HCT116 (cell line): ENCODE data around the gene EIF3L. TPM values are rescaled to one million over a fixed set of nuclear protein-coding genes. Genes with fewer than 3 reads are reported as not detected.

Source experiments
- ATAC-seq: fragments of 200-7000 bp; cut with Tn5 transposase; 2 replicates; pipeline ENCODE4 v1.9.1; 2020; ENCODE audit warnings: mild to moderate bottlenecking, moderate library complexity
- BruUV-seq: library from RNA; stranded (reverse); fragments of 400-500 nt; replicated peaks from 2 replicates; lab custom pipeline; 2021; lab: Mats Ljungman, UMichigan
- CTCF ChIA-PET: fragments of 300-600 bp; sonication (Branson Sonifier 250); formaldehyde crosslinking; loops from one replicate; lab custom pipeline; 2021; ENCODE audit warnings: antibody characterized with exemption; lab: Charles Lee
- POLR2A ChIA-PET: fragments of 300-600, 350-600 bp; sonication (Branson Sonifier 250); formaldehyde crosslinking; loops from one replicate; lab custom pipeline; 2021; ENCODE audit warnings: antibody characterized with exemption; lab: Charles Lee
- RAD21 ChIA-PET, 2 experiments: fragments of 300-600 bp; sonication (Branson Sonifier 250); formaldehyde crosslinking; loops; one replicate each; lab custom pipeline; 2023; ENCODE audit warnings: low total read pairs in 2 of 2; ENCODE audit not compliant: uncharacterized antibody in 2 of 2, unreplicated experiment in 2 of 2, low non-redundant PET in 1 of 2; lab: Charles Lee
- DNase-seq: peaks from one replicate; pipeline ENCODE4 v3.0.0-alpha.2; 2010; ENCODE audit warnings: low read depth, low spot score
- H2AFZ ChIP-seq: fragments of 200-600 bp; shearing (Covaris generic), sonication (generic); 2 replicates; pipeline ENCODE4 v1.6.1; 2017; ENCODE audit warnings: low read depth, mixed run types, mixed read lengths, antibody characterized with exemption, low read length; ENCODE audit not compliant: poor library complexity, severe bottlenecking
- H3K27ac ChIP-seq: 2 replicates; pipeline ENCODE4 v1.5.1; 2012; ENCODE audit warnings: low read depth, low read length
- H3K27me3 ChIP-seq: fragments of 200-600 bp; sonication (generic); 2 replicates; pipeline ENCODE4 v1.6.1; 2016; ENCODE audit warnings: mixed run types, low read length, mixed read lengths; ENCODE audit not compliant: insufficient read depth
- H3K36me3 ChIP-seq, 2 experiments: fragments of 200-500 bp in 1 of 2; fragments of 200-600 bp in 1 of 2; sonication (Bioruptor generic) in 1 of 2; sonication (generic) in 1 of 2; 2 replicates each; pipeline versions ENCODE4 v1.5.1 to v1.6.1; 2014 to 2016; ENCODE audit warnings: low read length in 2 of 2, inconsistent platforms in 1 of 2, mixed read lengths in 1 of 2, mixed run types in 1 of 2; ENCODE audit not compliant: insufficient read depth in 2 of 2, control insufficient read depth in 1 of 2
- H3K4me1 ChIP-seq, 2 experiments: fragments of 200-600 bp in 1 of 2; sonication (generic) in 1 of 2; 2 replicates each; pipeline versions ENCODE4 v1.5.1 to v1.6.1; 2012 to 2017; ENCODE audit warnings: low read length in 2 of 2, inconsistent platforms in 1 of 2, mild to moderate bottlenecking in 1 of 2, mixed read lengths in 1 of 2, mixed run types in 1 of 2, moderate library complexity in 1 of 2; ENCODE audit not compliant: insufficient read depth in 2 of 2, control insufficient read depth in 1 of 2
- H3K4me2 ChIP-seq: fragments of 200-600 bp; sonication (generic); 2 replicates; pipeline ENCODE4 v1.6.1; 2017; ENCODE audit warnings: mixed run types, low read length, mixed read lengths
- H3K4me3 ChIP-seq, 2 experiments: fragments of 200-600 bp in 1 of 2; sonication (generic) in 1 of 2; replicated peaks in 1 of 2; 2 replicates each; pipeline ENCODE4 v1.5.1; 2011 to 2016; ENCODE audit warnings: low read length in 2 of 2, control low read depth in 1 of 2, low read depth in 1 of 2, mild to moderate bottlenecking in 1 of 2, mixed read lengths in 1 of 2, mixed run types in 1 of 2
- H3K79me2 ChIP-seq: fragments of 200-600 bp; sonication (generic); 2 replicates; pipeline ENCODE4 v1.6.1; 2017; ENCODE audit warnings: mild to moderate bottlenecking, mixed run types, low read length, moderate library complexity, mixed read lengths; ENCODE audit not compliant: insufficient read depth
- H3K9ac ChIP-seq: fragments of 200-600 bp; sonication (generic); 2 replicates; pipeline ENCODE4 v1.6.1; 2016; ENCODE audit warnings: low read length, mixed read lengths
- H3K9me2 ChIP-seq: fragments of 200-600 bp; sonication (generic), shearing (Covaris generic); 2 replicates; pipeline ENCODE4 v1.6.1; 2017; ENCODE audit warnings: mixed run types, mild to moderate bottlenecking, moderate library complexity; ENCODE audit not compliant: insufficient read depth
- H3K9me3 ChIP-seq, 2 experiments: fragments of 200-500 bp in 1 of 2; fragments of 200-600 bp in 1 of 2; sonication (Bioruptor generic) in 1 of 2; sonication (generic) in 1 of 2; 2 replicates each; pipeline ENCODE4 v1.6.1; 2014 to 2017; ENCODE audit warnings: low read length in 2 of 2, mixed read lengths in 2 of 2, inconsistent platforms in 1 of 2, low read depth in 1 of 2, mild to moderate bottlenecking in 1 of 2, mixed run types in 1 of 2, moderate library complexity in 1 of 2; ENCODE audit not compliant: control insufficient read depth in 1 of 2, insufficient read depth in 1 of 2
- H4K20me1 ChIP-seq: fragments of 200-600 bp; sonication (generic), shearing (Covaris generic); 2 replicates; pipeline ENCODE4 v1.6.1; 2017; ENCODE audit warnings: mixed run types, mild to moderate bottlenecking, moderate library complexity; ENCODE audit not compliant: insufficient read depth
- CBX3 ChIP-seq: IDR thresholded peaks from 2 replicates; pipeline ENCODE4 v1.6.1; 2012; ENCODE audit warnings: low read depth
- CTCF ChIP-seq, 3 experiments: fragments of 200-600 bp in 1 of 3; sonication (generic) in 1 of 3; IDR thresholded peaks in 2 of 3; conservative IDR thresholded peaks in 1 of 3; 2 replicates each; pipeline ENCODE4 v1.5.1; 2012 to 2017; ENCODE audit warnings: low read depth in 2 of 3, low read length in 2 of 3, antibody characterized with exemption in 1 of 3, borderline replicate concordance in 1 of 3, control low read depth in 1 of 3, mild to moderate bottlenecking in 1 of 3, mixed read lengths in 1 of 3, mixed run types in 1 of 3, moderate library complexity in 1 of 3; ENCODE audit not compliant: insufficient read depth in 1 of 3
- EGR1 ChIP-seq: IDR thresholded peaks from 2 replicates; pipeline ENCODE4 v1.6.1; 2012; ENCODE audit warnings: low read depth
- ELF1 ChIP-seq: IDR thresholded peaks from 2 replicates; pipeline ENCODE4 v1.6.1; 2012; ENCODE audit warnings: low read depth, borderline replicate concordance
- EZH2 ChIP-seq: fragments of 200-600 bp; sonication (generic); IDR thresholded peaks from 2 replicates; pipeline ENCODE4 v1.6.1; 2017; ENCODE audit warnings: antibody characterized with exemption, mixed run types
- EZH2phosphoT487 ChIP-seq: fragments of 200-600 bp; IDR thresholded peaks from 2 replicates; pipeline ENCODE4 v1.6.1; 2018; ENCODE audit warnings: antibody characterized with exemption, borderline replicate concordance
- FOSL1 ChIP-seq: IDR thresholded peaks from 2 replicates; pipeline ENCODE4 v1.6.1; 2012; ENCODE audit warnings: low read depth
- POLR2A ChIP-seq: IDR thresholded peaks from 2 replicates; pipeline ENCODE4 v1.7.0; 2011; ENCODE audit warnings: borderline replicate concordance; ENCODE audit not compliant: insufficient read depth, insufficient read length; ENCODE audit errors: extremely low read depth
- POLR2AphosphoS5 ChIP-seq: IDR thresholded peaks from 2 replicates; pipeline ENCODE4 v1.6.1; 2011; ENCODE audit warnings: mild to moderate bottlenecking, low read depth, low read length, moderate library complexity
- RAD21 ChIP-seq: IDR thresholded peaks from 2 replicates; pipeline ENCODE4 v1.6.1; 2012; ENCODE audit warnings: low read depth, mild to moderate bottlenecking
- SIN3A ChIP-seq: IDR thresholded peaks from 2 replicates; pipeline ENCODE4 v1.6.1; 2012; ENCODE audit warnings: low read depth
- SP1 ChIP-seq: IDR thresholded peaks from 2 replicates; pipeline ENCODE4 v1.6.1; 2012; ENCODE audit warnings: low read depth
- SRF ChIP-seq: IDR thresholded peaks from 2 replicates; pipeline ENCODE4 v1.6.1; 2012; ENCODE audit warnings: low read depth
- TCF7L2 ChIP-seq: IDR thresholded peaks from 2 replicates; pipeline ENCODE4 v1.7.0; 2011; ENCODE audit warnings: borderline replicate concordance, inconsistent platforms; ENCODE audit not compliant: insufficient read depth, insufficient read length; ENCODE audit errors: extremely low read depth
- YY1 ChIP-seq: IDR thresholded peaks from 2 replicates; pipeline ENCODE4 v1.6.1; 2011; ENCODE audit warnings: low read length, low read depth, moderate library complexity, mild to moderate bottlenecking; ENCODE audit not compliant: insufficient replicate concordance; ENCODE audit errors: extremely low read depth
- ZBTB33 ChIP-seq: IDR thresholded peaks from 2 replicates; pipeline ENCODE4 v1.6.1; 2011; ENCODE audit warnings: mild to moderate bottlenecking, low read length, moderate library complexity; ENCODE audit not compliant: insufficient replicate concordance; ENCODE audit errors: extremely low read depth
- ZFX ChIP-seq: fragments of 450-650 bp; IDR thresholded peaks from 2 replicates; pipeline ENCODE4 v1.6.1; 2017
- intact Hi-C: fragments of 100-400 bp; cut with micrococcal nuclease; formaldehyde crosslinking; loops from 2 replicates; pipeline ENCODE4 v1.10.0; 2022
- total RNA-seq: library from RNA; stranded (reverse); gene quantifications from one replicate; pipeline ENCODE4 v1.2.1, GENCODE V29; 2021; ENCODE audit not compliant: unreplicated experiment
- TF ChIP-seq, protein P1 (sequence below): IDR thresholded peaks from 2 replicates; pipeline ENCODE4 v1.6.1; 2012
- TF ChIP-seq, protein P2 (sequence below): IDR thresholded peaks from 2 replicates; pipeline ENCODE4 v1.6.1; 2012; ENCODE audit warnings: low read depth

The EIF3L gene
- total RNA-seq, 1 experiment from 2014 or later = 687 TPM

- Histone ChIP-seq H3K4me1 (peaks cover 3 to 18% of the 10 kb centered on the region in 2 experiments; a peak in 3 of 4 replicates), H3K79me2 (peaks cover 18% of the 10 kb centered on the region), H3K9me3 (peaks cover 0 to 6% of the 10 kb centered on the region in 2 experiments; a peak in 1 of 4 replicates), H3K36me3 (peaks cover 6 to 15% of the 10 kb centered on the region in 2 experiments; a peak in 3 of 4 replicates), H3K9me2 (no peaks in the 10 kb centered on the region), H3K9ac (no peak overlapping the region), H2AFZ (no peak overlapping the region), H4K20me1 (no peaks in the 10 kb centered on the region), H3K4me3 (peak overlapping the region in 1 of 2 experiments; percentile 75; a peak in 3 of 4 replicates), H3K4me2 (peak overlapping the region; percentile 87), H3K27ac (no peak overlapping the region), H3K27me3 (no peaks in the 10 kb centered on the region)
- DNase-seq (no peak), ATAC-seq (no peak)
- ChIA-PET CTCF (no interaction called here), POLR2A (no interaction called here), RAD21 (interaction anchor here in 1 of 2 experiments (0.6 kb wide), 1 partner anchor 262 kb away, joined by 5 read pairs; the partner anchor contains the start of gene LGALS2)
- TF ChIP-seq ZBTB33 (no peak), ELF1 (no peak), EZH2phosphoT487 (no peak), EGR1 (no peak), EZH2 (no peak), YY1 (no peak), POLR2AphosphoS5 (no peak), RAD21 (no peak), SIN3A (no peak), FOSL1 (no peak), ZFX (no peak), CBX3 (no peak), SRF (no peak), SP1 (no peak), CTCF (IDR thresholded peaks at IDR 0.05 in 2 of 3, conservative IDR thresholded peaks at IDR 0.05 in 1 of 3; ENCODE audit: borderline replicate concordance in 1 of 3, insufficient read depth in 1 of 3, low read depth in 2 of 3, low read length in 2 of 3) (no peak), POLR2A (no peak), TCF7L2 (no peak)
- TF ChIP-seq, protein P1, sequence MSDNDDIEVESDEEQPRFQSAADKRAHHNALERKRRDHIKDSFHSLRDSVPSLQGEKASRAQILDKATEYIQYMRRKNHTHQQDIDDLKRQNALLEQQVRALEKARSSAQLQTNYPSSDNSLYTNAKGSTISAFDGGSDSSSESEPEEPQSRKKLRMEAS = no peak
- TF ChIP-seq, protein P2, sequence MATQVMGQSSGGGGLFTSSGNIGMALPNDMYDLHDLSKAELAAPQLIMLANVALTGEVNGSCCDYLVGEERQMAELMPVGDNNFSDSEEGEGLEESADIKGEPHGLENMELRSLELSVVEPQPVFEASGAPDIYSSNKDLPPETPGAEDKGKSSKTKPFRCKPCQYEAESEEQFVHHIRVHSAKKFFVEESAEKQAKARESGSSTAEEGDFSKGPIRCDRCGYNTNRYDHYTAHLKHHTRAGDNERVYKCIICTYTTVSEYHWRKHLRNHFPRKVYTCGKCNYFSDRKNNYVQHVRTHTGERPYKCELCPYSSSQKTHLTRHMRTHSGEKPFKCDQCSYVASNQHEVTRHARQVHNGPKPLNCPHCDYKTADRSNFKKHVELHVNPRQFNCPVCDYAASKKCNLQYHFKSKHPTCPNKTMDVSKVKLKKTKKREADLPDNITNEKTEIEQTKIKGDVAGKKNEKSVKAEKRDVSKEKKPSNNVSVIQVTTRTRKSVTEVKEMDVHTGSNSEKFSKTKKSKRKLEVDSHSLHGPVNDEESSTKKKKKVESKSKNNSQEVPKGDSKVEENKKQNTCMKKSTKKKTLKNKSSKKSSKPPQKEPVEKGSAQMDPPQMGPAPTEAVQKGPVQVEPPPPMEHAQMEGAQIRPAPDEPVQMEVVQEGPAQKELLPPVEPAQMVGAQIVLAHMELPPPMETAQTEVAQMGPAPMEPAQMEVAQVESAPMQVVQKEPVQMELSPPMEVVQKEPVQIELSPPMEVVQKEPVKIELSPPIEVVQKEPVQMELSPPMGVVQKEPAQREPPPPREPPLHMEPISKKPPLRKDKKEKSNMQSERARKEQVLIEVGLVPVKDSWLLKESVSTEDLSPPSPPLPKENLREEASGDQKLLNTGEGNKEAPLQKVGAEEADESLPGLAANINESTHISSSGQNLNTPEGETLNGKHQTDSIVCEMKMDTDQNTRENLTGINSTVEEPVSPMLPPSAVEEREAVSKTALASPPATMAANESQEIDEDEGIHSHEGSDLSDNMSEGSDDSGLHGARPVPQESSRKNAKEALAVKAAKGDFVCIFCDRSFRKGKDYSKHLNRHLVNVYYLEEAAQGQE = no peak
- BruUV-seq = no TSS peak
- intact Hi-C loops = no loop called here
Measured at GRCh38 chr22:37842015-37842793, 7.0 kb upstream of the EIF3L start.
